Right lobe of liver (tissue), 6 donors: ENCODE measurements around the gene ULK2. TPM values are rescaled to one million over a fixed set of nuclear protein-coding genes. Genes with fewer than 3 reads are reported as not detected.

Experiments used
- ATAC-seq, 4 donors: fragments of 200-7000 bp; cut with Tn5 transposase; one replicate each; pipeline ENCODE4 v1.9.1; 2020; ENCODE audit warnings: mild to moderate bottlenecking in 4 of 4, moderate library complexity in 4 of 4
- DNase-seq, 3 donors: peaks; one replicate each; pipeline ENCODE4 v3.0.0-alpha.2; 2020
- H3K27ac ChIP-seq, 3 donors: fragments of 200-600 bp; one replicate each; pipeline ENCODE4 v1.8.0; 2022
- H3K27me3 ChIP-seq, 2 donors: fragments of 200-600 bp; one replicate each; pipeline ENCODE4 v1.8.0; 2022
- H3K36me3 ChIP-seq, 4 donors: fragments of 200-600 bp; sonication (generic) in 1 of 4; one replicate each; pipeline versions ENCODE4 v1.5.1 to v1.8.0; 2017 to 2022; ENCODE audit warnings: control low read depth in 1 of 4
- H3K4me1 ChIP-seq, 4 donors: fragments of 200-600 bp; sonication (generic) in 1 of 4; one replicate each; pipeline versions ENCODE4 v1.5.1 to v1.8.0; 2017 to 2022; ENCODE audit warnings: control low read depth in 1 of 4
- H3K4me3 ChIP-seq, 3 donors: fragments of 200-600 bp; one replicate each; pipeline ENCODE4 v1.8.0; 2022
- H3K9me3 ChIP-seq, 4 donors: fragments of 200-600 bp; sonication (generic) in 1 of 4; one replicate each; pipeline versions ENCODE4 v1.5.1 to v1.8.0; 2017 to 2022; ENCODE audit warnings: control low read depth in 1 of 4
- POLR2A ChIP-seq: fragments of 450-650 bp; IDR thresholded peaks from one replicate; pipeline ENCODE4 v1.6.1; 2017; ENCODE audit warnings: antibody characterized with exemption, mild to moderate bottlenecking
- WGBS: methylation state at CpG from one replicate; pipeline ENCODE4 v1.1.6; 2018; ENCODE audit warnings: low coverage, low lambda C conversion rate; ENCODE audit not compliant: insufficient coverage; ENCODE audit errors: missing lambda C conversion rate; 5-methylcytosine and 5-hydroxymethylcytosine counted together
- intact Hi-C, 2 donors: fragments of 100-400 bp; cut with DNase I; formaldehyde crosslinking; loops; one replicate each; pipeline versions ENCODE4 v1.11.2 to v1.14.1; 2022
- total RNA-seq, 6 experiments: library from RNA; depleted of rRNA in 2 of 6; stranded (reverse); fragments of >200 nt in 2 of 6; fragmentation: NEBNext Ultra II Directional in 3 of 6; extraction: Animal tissue kit (Norgen Biotek cat#: 25700) in 3 of 6; gene quantifications; one replicate each; pipeline versions ENCODE4 v1.1.0 to v1.2.4, GENCODE V29; 2016 to 2023
- TF ChIP-seq, protein P1 (sequence below), 4 donors: fragments of 200-600 bp in 3 of 4; fragments of 450-650 bp in 1 of 4; IDR thresholded peaks; one replicate each; pipeline versions ENCODE4 v1.5.1 to v1.8.0; 2016 to 2022; ENCODE audit warnings: antibody characterized with exemption in 4 of 4, mild to moderate bottlenecking in 2 of 4
- donor health status: DM: no; HTN: yes; CAD: no.
- donor health status: DM: no; HTN: no; CAD: no.
- donor health status: DM: no; HTN: no; CAD: no.
- donor health status: DM: no; HTN: yes; CAD: no.
- donor health status: DM: no; HTN: yes; CAD: no.

ULK2 gene
- total RNA-seq, 6 experiments from 2014 or later, result 3.5 to 6.1 (median 4.8) TPM

DNA sequence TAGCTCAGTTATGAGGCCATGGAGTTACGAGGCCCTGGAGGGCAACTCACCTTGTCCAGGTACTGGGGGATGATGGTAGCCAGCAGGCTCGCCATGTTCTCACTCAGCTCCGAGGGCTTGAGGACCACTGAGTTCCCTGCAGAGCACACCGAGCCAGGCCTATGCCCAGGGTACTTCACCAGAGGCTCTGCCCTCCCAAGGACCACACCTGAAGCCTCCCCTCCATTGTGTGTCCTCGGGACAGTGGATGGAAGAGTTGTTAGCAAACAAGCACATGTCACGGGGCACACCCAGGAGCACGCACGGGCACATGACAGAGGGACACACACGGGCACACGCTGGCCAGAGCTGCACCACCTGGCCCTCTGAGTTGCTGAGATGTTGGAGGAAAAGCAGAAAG lies 125.2 kb downstream of the ULK2 start:
- no peaks in the 10 kb centered on the region for H3K27me3 ChIP-seq
- DNase-seq (no peak), ATAC-seq (no peak)
- H3K27ac ChIP-seq, result no peak overlapping the region
- no peaks in the 10 kb centered on the region for H3K9me3 ChIP-seq
- no peak overlapping the region for H3K4me3 ChIP-seq
- intact Hi-C loops, result no loop called here
- H3K36me3 ChIP-seq, result no peaks in the 10 kb centered on the region
- H3K4me1 ChIP-seq, result peaks cover 0 to 6% (median 0%) of the 10 kb centered on the region in 4 donors
- TF ChIP-seq, protein P1, sequence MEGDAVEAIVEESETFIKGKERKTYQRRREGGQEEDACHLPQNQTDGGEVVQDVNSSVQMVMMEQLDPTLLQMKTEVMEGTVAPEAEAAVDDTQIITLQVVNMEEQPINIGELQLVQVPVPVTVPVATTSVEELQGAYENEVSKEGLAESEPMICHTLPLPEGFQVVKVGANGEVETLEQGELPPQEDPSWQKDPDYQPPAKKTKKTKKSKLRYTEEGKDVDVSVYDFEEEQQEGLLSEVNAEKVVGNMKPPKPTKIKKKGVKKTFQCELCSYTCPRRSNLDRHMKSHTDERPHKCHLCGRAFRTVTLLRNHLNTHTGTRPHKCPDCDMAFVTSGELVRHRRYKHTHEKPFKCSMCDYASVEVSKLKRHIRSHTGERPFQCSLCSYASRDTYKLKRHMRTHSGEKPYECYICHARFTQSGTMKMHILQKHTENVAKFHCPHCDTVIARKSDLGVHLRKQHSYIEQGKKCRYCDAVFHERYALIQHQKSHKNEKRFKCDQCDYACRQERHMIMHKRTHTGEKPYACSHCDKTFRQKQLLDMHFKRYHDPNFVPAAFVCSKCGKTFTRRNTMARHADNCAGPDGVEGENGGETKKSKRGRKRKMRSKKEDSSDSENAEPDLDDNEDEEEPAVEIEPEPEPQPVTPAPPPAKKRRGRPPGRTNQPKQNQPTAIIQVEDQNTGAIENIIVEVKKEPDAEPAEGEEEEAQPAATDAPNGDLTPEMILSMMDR (IDR thresholded peaks at IDR 0.05), result no peak
- no peak for TF ChIP-seq POLR2A
- WGBS, result 60% methylated on average over 2 of the region's 10 CpGs

DNA sequence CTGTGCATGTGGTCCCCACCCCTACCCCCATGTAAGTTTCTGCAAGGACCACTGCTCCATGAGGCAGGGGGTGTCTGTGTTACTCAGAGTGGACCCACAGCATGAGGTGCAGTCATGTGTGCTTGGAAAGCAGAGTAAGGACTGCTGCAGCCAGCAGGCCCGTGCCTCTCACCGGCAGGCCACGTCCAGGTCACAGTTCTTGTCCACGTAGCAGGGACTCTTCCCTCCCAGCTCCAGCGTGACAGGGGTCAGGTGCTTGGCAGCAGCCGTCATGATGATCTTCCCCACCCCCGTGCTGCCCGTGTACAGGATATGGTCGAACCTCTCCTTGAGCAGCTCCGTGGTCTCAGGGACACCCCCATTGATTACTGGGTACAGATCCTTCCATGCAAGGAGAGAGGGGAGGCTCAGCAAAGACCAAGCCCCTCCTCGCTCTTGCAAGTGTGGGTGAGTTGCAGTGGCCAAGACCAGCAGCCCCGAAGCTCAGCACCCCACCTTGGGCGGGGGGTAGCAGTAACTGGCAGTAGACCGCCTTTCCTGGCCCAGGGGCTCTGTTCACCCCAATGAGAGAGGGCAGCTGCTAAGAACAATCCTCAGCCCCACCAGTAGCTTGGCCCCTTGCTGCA lies 125.8 kb downstream of the ULK2 start:
- H3K36me3 ChIP-seq, result no peaks in the 10 kb centered on the region

DNA sequence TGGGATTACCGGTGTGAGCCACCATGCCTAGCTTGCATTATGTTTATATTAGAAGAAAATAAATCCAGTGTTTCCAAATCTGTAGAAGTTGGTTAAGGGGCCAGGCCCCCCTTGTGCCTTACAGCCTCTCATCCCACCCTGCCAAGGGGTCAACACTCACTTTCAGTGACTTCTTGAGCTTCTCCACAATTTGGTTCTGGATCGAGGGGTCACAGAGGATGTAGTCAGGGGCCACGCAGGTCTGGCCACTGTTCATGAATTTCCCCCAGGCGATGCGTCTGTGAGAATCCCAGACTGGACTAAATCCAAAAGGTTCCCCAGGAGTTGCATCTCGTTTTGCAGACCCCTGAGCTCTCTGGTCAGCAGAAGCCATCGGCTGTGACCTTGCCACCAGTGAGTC lies 126.8 kb downstream of the ULK2 start:
- intact Hi-C loops, result no loop called here
- H3K4me1 ChIP-seq, result peaks cover 0 to 6% (median 0%) of the 10 kb centered on the region in 4 donors
- H3K27me3 ChIP-seq, result no peaks in the 10 kb centered on the region
- DNase-seq (no peak), ATAC-seq (no peak)
- H3K4me3 ChIP-seq, result no peak overlapping the region
- no peaks in the 10 kb centered on the region for H3K36me3 ChIP-seq
- WGBS, result 82% methylated on average over 5 of the region's 7 CpGs
- TF ChIP-seq, protein P1 (IDR thresholded peaks at IDR 0.05), result no peak
- no peak for TF ChIP-seq POLR2A
- no peaks in the 10 kb centered on the region for H3K9me3 ChIP-seq
- no peak overlapping the region for H3K27ac ChIP-seq

More for the DNA sequence above, 125.8 kb downstream of the ULK2 start:
- intact Hi-C loops, result no loop called here
- Histone ChIP-seq H3K4me3 (no peak overlapping the region), H3K27me3 (no peaks in the 10 kb centered on the region), H3K27ac (no peak overlapping the region), H3K4me1 (peaks cover 0 to 6% (median 0%) of the 10 kb centered on the region in 4 donors), H3K9me3 (no peaks in the 10 kb centered on the region)
- TF ChIP-seq, protein P1 (IDR thresholded peaks at IDR 0.05), result no peak
- TF ChIP-seq POLR2A, result no peak
- peak in 1 of 4 donors; percentile 21 for ATAC-seq
- WGBS, result 66% methylated on average over 4 of the region's 14 CpGs
- no peak for DNase-seq

DNA sequence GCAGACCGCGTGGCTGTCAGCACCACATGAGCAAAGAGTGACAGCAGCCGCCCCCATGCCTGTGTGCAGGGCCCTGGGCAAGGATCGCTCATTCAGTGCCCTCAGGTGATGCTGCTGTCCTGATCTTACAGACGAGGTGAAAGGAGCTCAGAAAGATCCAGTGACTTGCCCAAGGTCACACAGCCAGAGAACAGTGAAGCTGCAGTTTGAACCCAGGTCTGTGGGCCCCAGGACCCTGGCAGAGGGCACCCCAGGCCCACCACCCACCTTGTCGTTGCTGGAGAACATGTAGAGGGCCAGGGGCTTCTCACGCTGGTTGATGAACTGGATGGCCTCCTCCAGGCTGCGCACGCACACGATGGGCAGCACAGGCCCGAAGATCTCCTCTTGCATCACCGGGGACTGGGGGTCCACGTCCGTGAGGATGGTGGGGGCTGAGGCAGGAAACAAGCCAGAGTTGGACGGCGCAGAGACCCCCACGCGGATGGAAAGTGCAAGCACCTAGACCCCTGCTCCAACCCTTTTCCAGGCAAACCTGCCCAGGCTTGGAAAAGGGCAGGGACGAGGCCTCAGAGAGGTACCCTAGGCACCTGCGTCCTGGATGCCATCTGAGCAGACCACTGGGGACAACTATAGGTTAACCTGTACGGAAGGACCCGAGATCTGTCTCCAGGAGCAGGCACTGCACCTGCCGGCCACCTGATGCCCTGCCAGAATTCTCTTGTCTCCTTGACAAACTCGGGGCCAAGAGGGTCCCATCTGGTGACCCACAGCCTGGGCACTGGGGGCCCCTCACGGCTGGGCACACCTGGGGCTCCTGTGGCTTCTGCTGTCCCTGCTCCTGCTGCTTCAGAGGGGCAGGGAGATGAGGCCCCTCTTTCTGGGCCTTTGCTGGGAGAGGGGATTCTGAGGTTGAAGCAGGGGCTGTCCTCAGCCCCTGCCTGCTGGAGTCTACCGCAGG lies 128.2 kb downstream of the ULK2 start:
- no peak for TF ChIP-seq POLR2A
- TF ChIP-seq, protein P1 (IDR thresholded peaks at IDR 0.05), result no peak
- Histone ChIP-seq H3K36me3 (no peaks in the 10 kb centered on the region), H3K4me1 (no peaks in the 10 kb centered on the region), H3K27ac (no peak overlapping the region), H3K4me3 (no peak overlapping the region), H3K27me3 (no peaks in the 10 kb centered on the region), H3K9me3 (no peaks in the 10 kb centered on the region)
- DNase-seq (no peak), ATAC-seq (no peak)
- intact Hi-C loops, result no loop called here
- WGBS, result 85% methylated on average over 4 of the region's 26 CpGs
